GM23338 (cell line): ENCODE data around the gene FHDC1. TPM values are rescaled to one million over a fixed set of nuclear protein-coding genes. Genes with fewer than 3 reads are reported as not detected.

Source experiments
- ATAC-seq: fragments of 200-7000 bp; cut with Tn5 transposase; 3 replicates; pipeline ENCODE4 v1.9.1; 2020
- DNase-seq: peaks from one replicate; pipeline ENCODE4 v3.0.0-alpha.2; 2015; ENCODE audit warnings: low spot score
- H2AFZ ChIP-seq: fragments of 200-600 bp; sonication (generic); 2 replicates; pipeline ENCODE4 v1.8.0; 2016; ENCODE audit warnings: antibody characterized with exemption, mild to moderate bottlenecking, moderate library complexity
- H3F3A ChIP-seq: fragments of 200-600 bp; sonication (generic); replicated peaks from 2 replicates; pipeline ENCODE4 v1.8.0; 2017; ENCODE audit warnings: antibody characterized with exemption, mixed run types, low read depth
- H3K27ac ChIP-seq: fragments of 200-600 bp; sonication (generic); 2 replicates; pipeline ENCODE4 v1.6.1; 2016; ENCODE audit warnings: low read depth
- H3K27me3 ChIP-seq: fragments of 200-600 bp; sonication (generic); 2 replicates; pipeline ENCODE4 v1.8.0; 2016; ENCODE audit warnings: mild to moderate bottlenecking, mixed run types, moderate library complexity; ENCODE audit not compliant: insufficient read depth
- H3K36me3 ChIP-seq: fragments of 200-600 bp; sonication (generic); 2 replicates; pipeline ENCODE4 v1.8.0; 2016; ENCODE audit warnings: mild to moderate bottlenecking; ENCODE audit not compliant: insufficient read depth
- H3K4me1 ChIP-seq: fragments of 200-600 bp; sonication (generic); 2 replicates; pipeline ENCODE4 v1.8.0; 2016; ENCODE audit warnings: mild to moderate bottlenecking, moderate library complexity; ENCODE audit not compliant: insufficient read depth
- H3K4me2 ChIP-seq: fragments of 200-600 bp; sonication (generic); 2 replicates; pipeline ENCODE4 v1.7.1; 2017; ENCODE audit warnings: mixed run types
- H3K4me3 ChIP-seq: fragments of 200-600 bp; sonication (generic); 2 replicates; pipeline ENCODE4 v1.6.1; 2016; ENCODE audit warnings: mixed run types
- H3K79me2 ChIP-seq: fragments of 200-600 bp; sonication (generic); replicated peaks from 2 replicates; pipeline ENCODE4 v1.8.0; 2017; ENCODE audit warnings: mild to moderate bottlenecking; ENCODE audit not compliant: insufficient read depth
- H3K9me2 ChIP-seq: fragments of 200-600 bp; sonication (generic); 2 replicates; pipeline ENCODE4 v1.8.0; 2017; ENCODE audit not compliant: insufficient read depth
- H4K20me1 ChIP-seq: fragments of 200-600 bp; sonication (generic); replicated peaks from 2 replicates; pipeline ENCODE4 v1.8.0; 2017; ENCODE audit warnings: mild to moderate bottlenecking; ENCODE audit not compliant: insufficient read depth
- H3K27ac Mint-ChIP-seq: 2 replicates; pipeline ENCODE4 v1.8.0; 2020; ENCODE audit warnings: inconsistent platforms, mild to moderate bottlenecking, moderate library complexity, mixed read lengths
- H3K27me3 Mint-ChIP-seq: 3 replicates; pipeline ENCODE4 v1.8.0; 2022; ENCODE audit warnings: low read depth, mild to moderate bottlenecking, moderate library complexity, mixed read lengths, inconsistent platforms; ENCODE audit not compliant: insufficient read depth, poor library complexity
- H3K36me3 Mint-ChIP-seq: 3 replicates; pipeline ENCODE4 v1.8.0; 2021; ENCODE audit warnings: low read depth, mild to moderate bottlenecking, inconsistent platforms, moderate library complexity, mixed read lengths
- H3K4me1 Mint-ChIP-seq: 3 replicates; pipeline ENCODE4 v1.8.0; 2020; ENCODE audit warnings: mild to moderate bottlenecking, inconsistent platforms, mixed read lengths
- H3K4me3 Mint-ChIP-seq: 3 replicates; pipeline ENCODE4 v1.8.0; 2021; ENCODE audit warnings: moderate library complexity, mild to moderate bottlenecking, inconsistent platforms, mixed read lengths
- H3K9me3 Mint-ChIP-seq: 3 replicates; pipeline ENCODE4 v1.8.0; 2020; ENCODE audit warnings: moderate library complexity, mild to moderate bottlenecking, inconsistent platforms, mixed read lengths
- CREB1 ChIP-seq: fragments of 250-450 bp; sonication (Bioruptor Pico); IDR thresholded peaks from 2 replicates; pipeline ENCODE4 v1.5.0; 2020; ENCODE audit warnings: low read depth, mild to moderate bottlenecking, moderate library complexity
- EZH2 ChIP-seq: fragments of 200-600 bp; sonication (generic); IDR thresholded peaks from one replicate; pipeline ENCODE4 v1.8.0; 2017; ENCODE audit warnings: antibody characterized with exemption, mild to moderate bottlenecking, low read depth; ENCODE audit not compliant: unreplicated experiment
- EZH2phosphoT487 ChIP-seq: fragments of 200-600 bp; sonication (generic); IDR thresholded peaks from one replicate; pipeline ENCODE4 v1.8.1; 2018; ENCODE audit warnings: antibody characterized with exemption; ENCODE audit not compliant: unreplicated experiment
- JUNB ChIP-seq: IDR thresholded peaks from one replicate; pipeline ENCODE4 v1.6.1; 2016; ENCODE audit warnings: antibody characterized with exemption; ENCODE audit not compliant: unreplicated experiment
- POLR2AphosphoS5 ChIP-seq: IDR thresholded peaks from 2 replicates; pipeline ENCODE4 v1.6.1; 2016; ENCODE audit warnings: antibody characterized with exemption, low read depth
- REST ChIP-seq: IDR thresholded peaks from one replicate; pipeline ENCODE4 v1.6.1; 2018; ENCODE audit warnings: antibody characterized with exemption; ENCODE audit not compliant: unreplicated experiment
- STAT1 ChIP-seq: IDR thresholded peaks from one replicate; pipeline ENCODE4 v1.6.1; 2016; ENCODE audit warnings: antibody characterized with exemption; ENCODE audit not compliant: unreplicated experiment
- ZNF114 ChIP-seq: fragments of 250-450 bp; sonication (Bioruptor Pico); IDR thresholded peaks from 2 replicates; pipeline ENCODE4 v1.5.0; 2020; ENCODE audit warnings: mild to moderate bottlenecking, moderate library complexity
- ZNF331 ChIP-seq: fragments of 250-450 bp; sonication (Bioruptor Pico); IDR thresholded peaks from 2 replicates; pipeline ENCODE4 v1.5.0; 2020; ENCODE audit warnings: low read depth, mild to moderate bottlenecking, moderate library complexity
- polyA plus RNA-seq: library from polyadenylated mRNA; unstranded; fragments of >200 nt; fragmentation: Nextera tagmentation; extraction: Ambion mirVana; gene quantifications from 2 replicates; pipeline ENCODE4 v1.2.1, GENCODE V29; 2016
- total RNA-seq: library from RNA; depleted of rRNA; stranded (reverse); fragments of >200 nt; shearing (Covaris generic); gene quantifications from 2 replicates; pipeline ENCODE4 v1.2.3, GENCODE V29; 2014
- TF ChIP-seq, protein P1 (sequence below), 2 experiments: fragments of 200-600 bp in 1 of 2; sonication (generic) in 1 of 2; conservative IDR thresholded peaks; 2 replicates each; pipeline versions ENCODE4 v1.5.1 to v1.6.1; 2016 to 2017; ENCODE audit warnings: antibody characterized with exemption in 2 of 2, low read depth in 2 of 2, mild to moderate bottlenecking in 2 of 2, moderate library complexity in 1 of 2
- TF ChIP-seq, protein P2 (sequence below): IDR thresholded peaks from 2 replicates; pipeline ENCODE4 v1.6.1; 2016; ENCODE audit warnings: antibody characterized with exemption

FHDC1 gene
- total and polyA plus RNA-seq, 2 experiments from 2014 or later = 9.5 to 22.8 TPM

- TF ChIP-seq ZNF331 (CRISPR knock-in tag) = no peak
- no peak for TF ChIP-seq REST
- TF ChIP-seq EZH2 = no peak
- TF ChIP-seq, protein P1, sequence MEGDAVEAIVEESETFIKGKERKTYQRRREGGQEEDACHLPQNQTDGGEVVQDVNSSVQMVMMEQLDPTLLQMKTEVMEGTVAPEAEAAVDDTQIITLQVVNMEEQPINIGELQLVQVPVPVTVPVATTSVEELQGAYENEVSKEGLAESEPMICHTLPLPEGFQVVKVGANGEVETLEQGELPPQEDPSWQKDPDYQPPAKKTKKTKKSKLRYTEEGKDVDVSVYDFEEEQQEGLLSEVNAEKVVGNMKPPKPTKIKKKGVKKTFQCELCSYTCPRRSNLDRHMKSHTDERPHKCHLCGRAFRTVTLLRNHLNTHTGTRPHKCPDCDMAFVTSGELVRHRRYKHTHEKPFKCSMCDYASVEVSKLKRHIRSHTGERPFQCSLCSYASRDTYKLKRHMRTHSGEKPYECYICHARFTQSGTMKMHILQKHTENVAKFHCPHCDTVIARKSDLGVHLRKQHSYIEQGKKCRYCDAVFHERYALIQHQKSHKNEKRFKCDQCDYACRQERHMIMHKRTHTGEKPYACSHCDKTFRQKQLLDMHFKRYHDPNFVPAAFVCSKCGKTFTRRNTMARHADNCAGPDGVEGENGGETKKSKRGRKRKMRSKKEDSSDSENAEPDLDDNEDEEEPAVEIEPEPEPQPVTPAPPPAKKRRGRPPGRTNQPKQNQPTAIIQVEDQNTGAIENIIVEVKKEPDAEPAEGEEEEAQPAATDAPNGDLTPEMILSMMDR (conservative IDR thresholded peaks at IDR 0.05; ENCODE audit: low read depth in 2 of 2) = no peak
- no peak for TF ChIP-seq ZNF114
- no peak for TF ChIP-seq EZH2phosphoT487
- TF ChIP-seq CREB1 (CRISPR knock-in tag) = no peak
- no peak for TF ChIP-seq JUNB
- TF ChIP-seq POLR2AphosphoS5 = no peak
- TF ChIP-seq, protein P2, sequence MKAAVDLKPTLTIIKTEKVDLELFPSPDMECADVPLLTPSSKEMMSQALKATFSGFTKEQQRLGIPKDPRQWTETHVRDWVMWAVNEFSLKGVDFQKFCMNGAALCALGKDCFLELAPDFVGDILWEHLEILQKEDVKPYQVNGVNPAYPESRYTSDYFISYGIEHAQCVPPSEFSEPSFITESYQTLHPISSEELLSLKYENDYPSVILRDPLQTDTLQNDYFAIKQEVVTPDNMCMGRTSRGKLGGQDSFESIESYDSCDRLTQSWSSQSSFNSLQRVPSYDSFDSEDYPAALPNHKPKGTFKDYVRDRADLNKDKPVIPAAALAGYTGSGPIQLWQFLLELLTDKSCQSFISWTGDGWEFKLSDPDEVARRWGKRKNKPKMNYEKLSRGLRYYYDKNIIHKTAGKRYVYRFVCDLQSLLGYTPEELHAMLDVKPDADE = no peak
- TF ChIP-seq STAT1 = no peak
Observed at GRCh38 chr4:152940461-152940860, 4.3 kb downstream of the FHDC1 start (continued).

DNA sequence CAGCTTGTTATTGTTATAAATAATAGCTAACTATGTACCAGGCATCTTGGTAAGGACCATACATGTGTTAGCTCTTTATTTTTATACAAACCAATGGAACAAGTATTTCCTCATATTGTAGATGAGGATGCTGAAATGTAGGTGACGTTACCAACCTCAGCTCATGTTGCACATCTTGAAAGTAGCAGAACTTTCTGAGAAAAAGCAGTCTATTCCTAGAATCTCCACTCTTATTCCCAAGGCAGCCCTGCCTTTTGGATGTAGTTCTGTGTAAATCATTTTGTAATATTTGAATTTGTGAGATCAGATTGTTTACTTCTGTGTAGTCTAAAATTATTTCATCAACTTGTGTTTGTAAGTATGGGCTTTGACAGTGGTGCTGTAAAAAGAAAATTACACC is 5.3 kb downstream of the FHDC1 start:
- Mint-ChIP-seq H3K9me3 (no peaks in the 10 kb centered on the region), H3K36me3 (peaks cover 40% of the 10 kb centered on the region), H3K4me3 (no peak overlapping the region), H3K27me3 (peaks cover 15% of the 10 kb centered on the region), H3K27ac (no peak overlapping the region), H3K4me1 (peaks cover 36% of the 10 kb centered on the region)
- no peaks in the 10 kb centered on the region for H3K9me2 ChIP-seq
- no peak overlapping the region for H2AFZ ChIP-seq
- no peak overlapping the region for H3K4me3 ChIP-seq
- peaks cover 8% of the 10 kb centered on the region; the same call in 1 of the 2 replicates for H3F3A ChIP-seq
- no peak for ATAC-seq
- no peak overlapping the region for H3K4me2 ChIP-seq
- H3K27ac ChIP-seq = no peak overlapping the region
- peaks cover 14% of the 10 kb centered on the region for H3K27me3 ChIP-seq
- peaks cover 43% of the 10 kb centered on the region for H4K20me1 ChIP-seq
- peaks cover 35% of the 10 kb centered on the region for H3K4me1 ChIP-seq
- no peak for DNase-seq
- peaks cover 26% of the 10 kb centered on the region for H3K36me3 ChIP-seq
- H3K79me2 ChIP-seq = peaks cover 92% of the 10 kb centered on the region
- TF ChIP-seq REST (no peak), EZH2 (no peak), JUNB (no peak)
- TF ChIP-seq, protein P1 (conservative IDR thresholded peaks at IDR 0.05; ENCODE audit: low read depth in 2 of 2) = no peak
